M059J (cell line): ENCODE results near the gene PACRG. TPM values are rescaled to one million over a fixed set of nuclear protein-coding genes. Genes with fewer than 3 reads are reported as not detected.
"Not testable (repeated sequence)": the region's sequence is repeated elsewhere in the genome, so short reads cannot be mapped to it uniquely, and the experiment has no call there.

ENCODE experiments used
- DNase-seq: peaks from one replicate; pipeline ENCODE4 v3.0.0-alpha.2; 2012; ENCODE audit warnings: low read depth
- total RNA-seq: library from RNA; depleted of rRNA; stranded (reverse); fragments of >200 nt; shearing (Covaris generic); gene quantifications from 2 replicates; pipeline ENCODE4 v1.2.3, GENCODE V29; 2014

The PACRG gene
- total RNA-seq, 1 experiment from 2014 or later: 0.12 TPM

DNA sequence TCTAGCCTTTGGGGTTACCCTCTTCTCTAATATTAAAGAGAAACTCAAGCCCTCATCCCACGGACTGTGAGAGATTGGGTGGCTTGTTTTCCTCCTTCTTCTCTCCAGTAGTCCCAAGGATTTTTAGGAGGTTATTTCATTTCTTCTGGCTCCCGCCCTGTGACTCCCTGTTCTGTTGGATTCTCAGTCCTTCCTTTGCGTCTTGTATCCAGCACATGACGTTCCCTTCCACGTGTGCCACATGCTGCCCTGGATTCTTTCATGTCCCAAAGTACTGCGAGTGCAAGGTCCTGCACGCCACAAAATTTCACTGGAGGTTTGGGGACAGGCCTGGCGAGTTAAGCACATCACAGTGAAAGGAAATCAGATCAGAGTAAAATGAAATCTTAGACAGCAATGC lies 213.4 kb downstream of the PACRG start:
- no peak for DNase-seq

- DNase-seq: peak; percentile 85
These were observed 215.1 kb downstream of the PACRG start for GRCh38 chr6:162942866-162943265.

DNA sequence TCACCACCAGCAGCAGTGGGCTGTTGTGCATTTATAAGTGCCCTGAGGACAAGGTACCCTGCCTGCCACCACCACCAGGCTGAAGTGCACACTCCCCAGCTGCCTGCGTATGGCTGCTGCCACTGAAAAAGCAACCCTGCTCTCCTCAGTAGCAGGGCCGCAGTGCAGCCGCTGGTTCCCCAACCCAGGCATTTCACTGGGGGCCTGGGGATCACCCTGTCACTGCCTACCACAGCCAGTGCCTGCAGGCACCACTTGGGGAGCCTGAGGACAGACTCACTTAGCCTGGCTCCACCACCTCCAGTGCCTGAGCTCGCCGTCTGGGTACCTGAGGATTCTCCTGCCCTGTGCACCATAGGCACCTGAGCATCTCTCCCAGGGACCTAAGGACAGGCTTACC lies 215.6 kb downstream of the PACRG start:
- no peak for DNase-seq

GRCh38 chr6:162951164-162951743 lies 223.5 kb downstream of the PACRG start:
- no peak for DNase-seq

GRCh38 chr6:162952423-162952822 lies 224.6 kb downstream of the PACRG start:
- no peak for DNase-seq

GRCh38 chr6:162957062-162957461 lies 229.3 kb downstream of the PACRG start:
- no peak for DNase-seq

DNA sequence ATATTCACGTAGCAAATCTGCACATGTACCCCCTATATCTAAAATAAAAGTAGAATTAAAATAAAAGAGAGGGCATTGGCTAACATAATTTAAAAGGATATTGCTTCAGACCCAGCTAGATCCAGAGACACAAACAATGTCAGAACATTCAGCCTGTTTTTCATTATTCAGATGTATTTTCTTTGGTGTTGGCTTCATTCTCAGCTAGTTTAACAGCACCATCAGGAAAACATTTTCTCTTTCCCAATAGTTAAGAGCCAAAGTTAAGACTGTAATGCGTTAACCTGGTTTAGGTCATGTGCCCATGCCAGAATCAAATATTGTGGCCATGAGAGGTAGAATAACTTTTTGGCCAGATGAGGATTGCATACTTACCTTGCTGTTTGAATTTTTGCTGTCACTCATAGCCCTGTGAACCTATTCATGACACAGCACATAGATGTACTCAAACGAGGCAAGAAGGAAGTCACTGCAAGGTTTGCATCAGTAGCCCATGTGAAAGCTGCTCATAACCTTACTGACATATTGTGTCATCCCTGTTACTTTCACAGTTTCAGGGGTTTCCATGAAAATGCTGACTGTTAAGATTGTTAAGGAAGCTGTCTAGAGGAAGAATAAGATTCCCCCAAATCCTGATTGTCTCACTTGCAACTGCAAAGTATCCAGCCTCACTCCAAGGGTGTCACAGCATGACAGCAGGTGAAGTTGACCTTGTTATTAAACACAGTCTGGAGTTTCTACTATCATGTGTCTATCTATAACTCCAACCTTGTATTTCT lies 233.1 kb downstream of the PACRG start:
- no peak for DNase-seq

DNA sequence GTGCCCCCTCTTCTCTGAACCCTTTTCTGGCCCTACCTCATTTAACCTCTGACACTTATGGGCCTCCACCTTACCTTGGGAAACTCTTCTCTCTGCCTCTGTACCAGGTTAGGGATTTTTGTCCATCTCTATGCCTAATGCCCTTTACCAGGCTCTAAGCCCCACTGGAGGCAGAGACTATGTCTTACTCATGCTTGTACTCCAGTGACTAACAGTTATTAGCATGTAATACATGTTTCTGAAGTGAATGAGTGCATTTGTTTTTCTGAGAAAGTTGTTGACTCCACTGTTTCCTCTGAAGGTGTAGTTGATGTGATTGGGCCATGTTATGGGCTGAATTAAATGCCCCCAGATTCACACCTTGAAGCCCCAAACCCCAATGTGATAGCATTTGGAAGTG lies 234.3 kb downstream of the PACRG start:
- peak; percentile 15 for DNase-seq

- no peak for DNase-seq
These were observed 236.1 kb downstream of the PACRG start for GRCh38 chr6:162963861-162964260.

GRCh38 chr6:162964488-162965140 lies 236.8 kb downstream of the PACRG start:
- DNase-seq: peak; percentile 93

- no peak for DNase-seq
These were observed 237.6 kb downstream of the PACRG start for GRCh38 chr6:162965366-162965765.

GRCh38 chr6:162970246-162970645 lies 242.5 kb downstream of the PACRG start:
- DNase-seq: no peak

DNA sequence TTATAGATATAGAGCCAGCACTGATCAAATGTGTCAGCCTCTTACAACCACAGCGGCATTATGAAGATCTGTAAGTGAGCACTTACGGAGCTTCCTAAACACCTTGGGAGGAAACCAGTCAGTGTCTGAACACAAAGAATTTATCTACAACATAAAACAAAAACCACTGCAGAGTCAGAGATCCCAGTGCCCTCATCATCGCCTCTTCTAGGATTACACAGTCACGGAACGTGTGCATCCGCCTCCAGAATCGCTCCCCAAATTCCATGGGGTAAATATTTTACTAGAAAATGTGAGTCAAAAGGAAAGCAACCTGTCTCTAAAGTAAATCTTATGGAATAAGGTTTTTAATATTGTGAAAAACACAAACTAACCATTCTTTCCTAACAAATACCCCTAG lies 243.6 kb downstream of the PACRG start:
- no peak for DNase-seq

DNA sequence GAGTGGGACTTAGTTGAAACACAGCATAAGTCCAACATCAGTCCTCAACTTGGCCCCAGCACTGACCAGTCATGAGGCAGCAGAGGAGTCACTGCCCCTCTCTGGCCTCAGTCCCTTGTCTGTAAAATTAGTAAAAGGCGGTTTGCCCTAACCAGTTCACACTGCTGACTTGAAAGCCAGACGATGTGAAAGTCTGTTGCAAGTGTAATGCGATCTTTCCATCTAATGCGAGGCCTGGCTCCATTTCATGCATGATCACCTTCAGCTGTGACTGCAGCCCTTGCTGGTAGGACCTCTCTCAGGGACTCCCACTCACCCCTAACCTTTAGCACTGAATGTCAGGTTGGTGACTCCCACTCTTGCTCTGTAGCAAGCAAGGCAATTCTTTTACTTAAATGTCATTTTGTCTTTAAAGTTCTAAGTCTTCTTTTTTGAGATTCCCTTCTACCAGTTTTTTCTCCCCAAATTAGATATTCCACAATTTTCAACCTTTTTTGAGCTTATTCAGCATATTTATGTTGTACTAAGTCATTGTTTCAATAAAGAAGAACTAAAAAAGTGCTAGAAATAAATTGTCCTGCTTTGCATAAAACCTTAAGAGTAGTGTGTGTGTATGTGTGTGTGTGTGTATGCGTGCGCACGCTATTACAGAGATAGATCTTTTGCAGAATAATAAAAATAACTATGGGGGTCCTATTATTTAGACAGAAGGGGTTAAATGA lies 245.5 kb downstream of the PACRG start:
- no peak for DNase-seq

GRCh38 chr6:162973980-162974379 lies 246.2 kb downstream of the PACRG start:
- DNase-seq: no peak

DNA sequence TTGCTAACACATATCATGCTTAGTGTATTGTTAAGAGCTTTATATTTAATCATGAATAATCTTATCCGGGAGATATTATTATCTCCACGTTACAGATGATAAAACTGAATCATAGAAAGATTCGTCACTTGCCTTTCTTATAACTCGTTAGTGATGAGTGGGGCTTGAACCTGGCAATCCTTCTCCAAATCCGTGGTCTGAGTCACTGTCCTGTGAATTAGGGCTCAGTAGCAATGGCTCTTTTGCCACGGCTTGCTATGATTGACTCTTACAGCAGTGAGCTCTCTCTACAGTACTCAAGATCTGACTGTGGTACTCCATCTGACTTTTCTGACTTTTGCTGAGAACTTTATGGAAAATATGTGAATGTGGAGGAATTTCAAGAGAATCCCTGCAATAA lies 246.9 kb downstream of the PACRG start:
- DNase-seq: peak; percentile 27

DNA sequence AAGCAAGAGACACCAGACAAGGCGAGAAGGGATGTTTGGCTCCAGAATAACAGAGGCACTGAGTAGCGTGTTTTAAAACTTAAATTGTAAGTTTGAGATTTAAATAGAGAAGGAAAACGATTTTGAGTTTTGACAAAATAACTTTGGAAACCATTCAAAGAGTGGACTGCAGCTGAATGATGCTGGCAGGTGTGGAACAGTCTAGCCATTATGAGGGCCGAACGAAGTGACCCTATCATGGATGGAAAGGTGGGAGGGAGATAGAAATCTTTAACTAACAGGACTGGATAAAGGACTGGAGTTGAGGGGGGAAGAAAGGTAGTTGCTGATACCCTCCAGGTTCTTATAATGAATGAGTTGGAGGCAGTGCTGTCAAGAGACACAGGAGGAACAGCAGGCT lies 248.4 kb downstream of the PACRG start:
- DNase-seq: no peak

GRCh38 chr6:162983234-162983633 lies 255.5 kb downstream of the PACRG start:
- not testable (repeated sequence) for DNase-seq

- no peak for DNase-seq
These were observed 271.0 kb downstream of the PACRG start for GRCh38 chr6:162998777-162999176.

DNA sequence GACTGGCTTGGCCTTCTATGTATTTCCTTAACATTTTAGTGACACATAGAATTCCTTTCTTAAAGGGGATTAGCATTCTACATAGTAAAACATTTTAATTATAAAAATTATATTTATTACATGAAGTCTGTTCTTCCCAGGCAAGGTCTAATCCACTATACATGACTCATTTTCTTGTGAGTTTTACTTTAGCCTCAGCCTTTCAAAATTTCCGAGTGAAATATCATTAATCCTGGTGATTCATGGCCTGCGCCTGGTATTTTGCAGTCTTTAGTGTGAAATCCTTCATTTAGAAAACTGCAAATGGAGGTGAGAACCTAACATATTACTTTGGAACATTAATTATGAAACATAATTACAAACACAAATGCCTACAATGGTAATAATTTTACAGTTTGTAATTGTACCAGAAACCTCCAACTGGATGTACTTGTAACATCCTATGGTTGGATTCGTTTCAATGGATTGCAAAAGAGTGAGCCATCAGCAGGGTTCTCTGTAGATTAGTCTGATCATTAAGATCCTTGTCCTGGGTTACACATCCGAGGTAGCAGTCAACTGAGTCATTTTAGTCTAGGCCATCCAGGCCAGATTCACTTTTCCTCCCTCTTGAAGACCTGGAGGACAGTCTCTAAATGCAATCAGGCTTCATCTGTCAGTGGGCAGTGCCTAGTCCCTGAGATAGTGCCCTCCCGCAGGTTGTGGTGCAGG lies 272.0 kb downstream of the PACRG start:
- DNase-seq: peak; percentile 37

GRCh38 chr6:163001330-163001729 lies 273.6 kb downstream of the PACRG start:
- peak; percentile 47 for DNase-seq

DNA sequence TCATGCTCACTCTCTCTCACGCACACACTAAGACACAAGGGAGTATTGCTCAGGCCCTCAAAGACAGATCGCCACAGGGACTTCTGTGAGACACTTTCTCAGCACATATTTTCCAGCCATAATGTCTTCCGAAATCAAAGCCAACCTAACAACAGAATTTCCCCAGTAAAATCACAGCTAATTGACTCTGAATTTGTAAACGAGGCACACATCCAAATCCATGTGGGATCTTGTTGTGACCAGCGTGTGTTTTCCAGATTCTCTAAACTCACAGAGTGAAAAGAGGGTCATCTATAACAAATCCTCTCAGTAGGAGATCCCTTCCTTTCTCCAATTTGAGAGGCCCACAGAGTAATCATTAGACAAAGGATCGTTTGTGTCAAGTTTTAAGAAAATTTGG lies 280.4 kb downstream of the PACRG start:
- DNase-seq: no peak
